Neutrophil (primary cell): Measurements from ENCODE around the gene LIPN.

Source experiments
- H3K27ac ChIP-seq: fragments of 200-600 bp; sonication (generic); 2 replicates; pipeline ENCODE4 v1.5.1; 2016; ENCODE audit warnings: mild to moderate bottlenecking, moderate library complexity
- H3K27me3 ChIP-seq: fragments of 200-600 bp; sonication (generic); 2 replicates; pipeline ENCODE4 v1.6.0; 2016; ENCODE audit warnings: mild to moderate bottlenecking
- H3K36me3 ChIP-seq: fragments of 200-600 bp; sonication (generic); 2 replicates; pipeline ENCODE4 v1.5.1; 2017
- H3K4me1 ChIP-seq, 2 experiments: fragments of 200-600 bp in 1 of 2; sonication (generic) in 1 of 2; 1 replicate in 1 of 2; 2 replicates in 1 of 2; pipeline versions ENCODE4 v1.5.1 to v1.6.1; 2013 to 2016; ENCODE audit warnings: low read depth in 1 of 2, low read length in 1 of 2, mild to moderate bottlenecking in 1 of 2, moderate library complexity in 1 of 2; ENCODE audit not compliant: control insufficient read depth in 1 of 2, insufficient read depth in 1 of 2
- H3K4me3 ChIP-seq, 2 experiments: fragments of 200-600 bp in 1 of 2; sonication (generic) in 1 of 2; 1 replicate in 1 of 2; 2 replicates in 1 of 2; pipeline ENCODE4 v1.5.1; 2013 to 2016; ENCODE audit warnings: low read depth in 1 of 2, low read length in 1 of 2, mild to moderate bottlenecking in 1 of 2, moderate library complexity in 1 of 2
- H3K9me3 ChIP-seq: fragments of 200-600 bp; sonication (generic); 2 replicates; pipeline ENCODE4 v1.5.1; 2016
- CTCF ChIP-seq: fragments of 200-600 bp; sonication (generic); IDR thresholded peaks from 2 replicates; pipeline ENCODE4 v1.5.1; 2016; ENCODE audit warnings: antibody characterized with exemption

LIPN gene

GRCh38 chr10:88792661-88793060 lies 32.8 kb downstream of the LIPN start:
- H3K4me3 ChIP-seq, result peak overlapping the region in 1 of 2 experiments; percentile 33
- H3K4me1 ChIP-seq, result peaks cover 23 to 25% of the 10 kb centered on the region in 2 experiments
- TF ChIP-seq CTCF, result peak; percentile 19
- no peaks in the 10 kb centered on the region for H3K36me3 ChIP-seq
- peaks cover 64% of the 10 kb centered on the region for H3K27me3 ChIP-seq
- no peaks in the 10 kb centered on the region for H3K9me3 ChIP-seq
- peak overlapping the region; percentile 71 for H3K27ac ChIP-seq

- Histone ChIP-seq H3K9me3 (no peaks in the 10 kb centered on the region), H3K36me3 (no peaks in the 10 kb centered on the region), H3K27ac (no peak overlapping the region), H3K4me1 (peaks cover 23 to 25% of the 10 kb centered on the region in 2 experiments), H3K27me3 (peaks cover 66% of the 10 kb centered on the region), H3K4me3 (no peak overlapping the region)
- TF ChIP-seq CTCF, result no peak
These were observed 34.0 kb downstream of the LIPN start for GRCh38 chr10:88793712-88794299.

GRCh38 chr10:88794731-88795130 lies 34.9 kb downstream of the LIPN start:
- Histone ChIP-seq H3K4me1 (peaks cover 23 to 25% of the 10 kb centered on the region in 2 experiments), H3K9me3 (no peaks in the 10 kb centered on the region), H3K27ac (no peak overlapping the region), H3K36me3 (no peaks in the 10 kb centered on the region), H3K27me3 (peaks cover 74% of the 10 kb centered on the region), H3K4me3 (no peak overlapping the region)
- TF ChIP-seq CTCF, result no peak

GRCh38 chr10:88800152-88801125 lies 40.6 kb downstream of the LIPN start:
- no peaks in the 10 kb centered on the region for H3K4me1 ChIP-seq
- no peak overlapping the region for H3K27ac ChIP-seq
- no peak overlapping the region for H3K4me3 ChIP-seq
- TF ChIP-seq CTCF, result no peak
- no peaks in the 10 kb centered on the region for H3K9me3 ChIP-seq
- no peaks in the 10 kb centered on the region for H3K36me3 ChIP-seq
- H3K27me3 ChIP-seq, result peaks cover 73% of the 10 kb centered on the region

- no peak within 1 kb of the TSS for H3K4me3 ChIP-seq
- no peak within 1 kb of the TSS for H3K27ac ChIP-seq
- no peaks in the 10 kb centered on the region for H3K4me1 ChIP-seq
- H3K27me3 ChIP-seq, result peaks cover 51% of the 10 kb centered on the region
- no peaks in the 10 kb centered on the region for H3K9me3 ChIP-seq
- no peak for TF ChIP-seq CTCF
- no peaks in the 10 kb centered on the region for H3K36me3 ChIP-seq
These were observed 42.9 kb downstream of the LIPN start, which contains the start of gene LIPM for GRCh38 chr10:88802523-88803285. TSS of gene LIPM (plus strand) at chr10:88802730. CDS start at chr10:88802897, 167 bp downstream.
